Activated CD8-positive, alpha-beta T cell treated with anti-CD3 and anti-CD28 coated beads for 36 hours (primary cell): ENCODE measurements around the gene PRRG4. TPM values are rescaled to one million over a fixed set of nuclear protein-coding genes. Genes with fewer than 3 reads are reported as not detected.
A peak's percentile ranks its signal among the peaks of the same experiment; 100 is the strongest.

Source experiments
- ATAC-seq: fragments of 200-7000 bp; cut with Tn5 transposase; one replicate; pipeline ENCODE4 v1.10.0; 2021; ENCODE audit warnings: mild to moderate bottlenecking, moderate library complexity
- CTCF ChIA-PET: fragments of 350-600 bp; sonication (Branson Sonifier 250); formaldehyde crosslinking; loops from one replicate; lab custom pipeline; 2021; ENCODE audit warnings: antibody characterized with exemption; lab: Charles Lee
- POLR2A ChIA-PET: fragments of 350-600 bp; sonication (Branson Sonifier 250); formaldehyde crosslinking; loops from one replicate; lab custom pipeline; 2021; ENCODE audit warnings: antibody characterized with exemption; lab: Charles Lee
- DNase-seq: peaks from one replicate; pipeline ENCODE4 v3.0.0-alpha.2; 2020
- H3K27ac Mint-ChIP-seq: one replicate; pipeline ENCODE4 v1.8.0; 2021; ENCODE audit warnings: mild to moderate bottlenecking, mixed read lengths
- H3K27me3 Mint-ChIP-seq: one replicate; pipeline ENCODE4 v1.8.0; 2021; ENCODE audit warnings: mixed read lengths
- H3K36me3 Mint-ChIP-seq: one replicate; pipeline ENCODE4 v1.8.0; 2021; ENCODE audit warnings: low read depth, mixed read lengths
- H3K4me1 Mint-ChIP-seq: one replicate; pipeline ENCODE4 v1.8.0; 2021; ENCODE audit warnings: low read depth, mixed read lengths
- H3K4me3 Mint-ChIP-seq: one replicate; pipeline ENCODE4 v1.8.0; 2021; ENCODE audit warnings: mild to moderate bottlenecking, moderate library complexity, mixed read lengths
- H3K9me3 Mint-ChIP-seq: one replicate; pipeline ENCODE4 v1.8.0; 2021; ENCODE audit warnings: mixed read lengths
- CTCF ChIP-seq: fragments of 200-600 bp; IDR thresholded peaks from one replicate; pipeline ENCODE4 v1.8.0; 2022; ENCODE audit warnings: antibody characterized with exemption, mild to moderate bottlenecking
- intact Hi-C: fragments of 100-400 bp; cut with micrococcal nuclease; formaldehyde crosslinking; loops from one replicate; pipeline ENCODE4 v1.10.0; 2022
- total RNA-seq, 2 experiments: library from RNA; stranded (reverse); gene quantifications; one replicate each; pipeline ENCODE4 v1.2.3, GENCODE V29; 2021

Gene PRRG4
- total RNA-seq, 2 experiments from 2014 or later = 0.27 to 0.34 TPM

- no peak overlapping the region for H3K27ac Mint-ChIP-seq
- H3K36me3 Mint-ChIP-seq = no peaks in the 10 kb centered on the region
- no peak for ATAC-seq
- ChIA-PET POLR2A (interaction anchor here (1.5 kb wide), 1 partner anchor 149 kb away, joined by 4 read pairs; the partner anchor contains the start of gene TCP11L1), CTCF (interaction anchor here (1.0 to 5.2 kb wide), 2 partner anchors 69 to 174 kb away, joined by 3 to 25 read pairs; no protein-coding TSS in a partner anchor)
- H3K4me3 Mint-ChIP-seq = no peak overlapping the region
- H3K27me3 Mint-ChIP-seq = no peaks in the 10 kb centered on the region
- no peak for TF ChIP-seq CTCF
- intact Hi-C loops = loop anchor here (10.0 kb wide), 1 partner anchor 174 kb away; no protein-coding TSS in a partner anchor
- DNase-seq = no peak
- peaks cover 28% of the 10 kb centered on the region for H3K4me1 Mint-ChIP-seq
- H3K9me3 Mint-ChIP-seq = no peaks in the 10 kb centered on the region
Measured at GRCh38 chr11:32890843-32891656, 61.3 kb downstream of the PRRG4 start.

GRCh38 chr11:32891657-32892354, 62.1 kb downstream of the PRRG4 start:
- CTCF ChIA-PET = interaction anchor here (1.0 to 5.2 kb wide), 4 partner anchors 13 to 173 kb away, joined by 3 to 25 read pairs (median 3); no protein-coding TSS in a partner anchor
- no peak for TF ChIP-seq CTCF
- POLR2A ChIA-PET = interaction anchor here (0.7 to 2.2 kb wide), 7 partner anchors 10 to 270 kb away, joined by 3 to 7 read pairs (median 3); partner anchors contain the start of genes CSTF3 and TCP11L1
- H3K4me3 Mint-ChIP-seq = peak overlapping the region; percentile 74
- no peaks in the 10 kb centered on the region for H3K27me3 Mint-ChIP-seq
- no peaks in the 10 kb centered on the region for H3K36me3 Mint-ChIP-seq
- DNase-seq (no peak), ATAC-seq (no peak)
- H3K27ac Mint-ChIP-seq = peak overlapping the region; percentile 85
- no peaks in the 10 kb centered on the region for H3K9me3 Mint-ChIP-seq
- intact Hi-C loops = loop anchor here (10.0 kb wide), 1 partner anchor 173 kb away; no protein-coding TSS in a partner anchor
- peaks cover 28% of the 10 kb centered on the region for H3K4me1 Mint-ChIP-seq

DNA sequence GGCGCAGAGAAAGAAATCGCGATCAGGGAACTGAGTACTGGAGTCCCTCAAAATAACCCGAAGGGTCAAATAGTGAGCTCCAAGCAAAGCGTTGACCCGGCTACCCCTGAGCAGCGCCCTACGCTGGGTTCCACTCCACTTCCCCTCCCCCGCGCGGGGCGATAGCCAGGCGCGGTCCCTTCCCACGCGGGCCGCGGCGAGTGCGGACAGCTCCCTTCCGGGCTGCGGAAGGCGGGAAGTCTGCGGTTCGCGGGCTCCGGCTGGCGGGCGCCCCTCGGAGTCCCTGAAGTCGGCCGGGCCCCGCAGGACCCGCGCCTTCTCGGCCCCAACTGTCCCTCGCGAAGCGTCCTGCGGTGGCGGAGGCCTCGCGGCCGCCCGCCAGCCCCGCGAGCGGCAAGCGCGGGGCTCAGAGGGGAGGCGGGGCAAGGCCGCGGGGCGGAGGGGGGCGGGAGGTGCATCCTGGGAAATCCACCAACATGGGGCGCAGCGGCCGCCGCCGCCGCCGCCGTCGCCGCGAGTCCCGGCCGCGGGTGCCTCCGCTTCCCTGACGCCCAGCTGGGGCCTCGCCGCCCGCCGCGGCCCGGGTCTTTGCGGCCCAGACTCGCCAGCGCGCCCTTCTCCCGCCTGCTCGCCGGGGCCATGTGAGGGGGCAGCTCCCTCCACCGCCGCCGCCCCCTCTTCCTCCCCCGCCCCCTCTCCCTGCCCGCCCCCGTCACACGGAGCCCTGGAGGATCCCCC, 62.8 kb downstream of the PRRG4 start, which contains the start of gene QSER1:
QSER1 (plus strand) TSS at position 457 of the 738 bp plus-strand sequence. CDS start 315 bp downstream, outside the sequence.
- Mint-ChIP-seq H3K27me3 (no peaks in the 10 kb centered on the region), H3K4me3 (peak within 1 kb of the TSS; percentile 83), H3K27ac (peak within 1 kb of the TSS; percentile 98), H3K9me3 (no peaks in the 10 kb centered on the region), H3K4me1 (peaks cover 33% of the 10 kb centered on the region), H3K36me3 (no peaks in the 10 kb centered on the region)
- intact Hi-C loops = loop anchor here (10.0 kb wide), 1 partner anchor 172 kb away; no protein-coding TSS in a partner anchor
- ChIA-PET CTCF (interaction anchor here (1.1 to 5.2 kb wide), 7 partner anchors 13 to 172 kb away, joined by 3 to 25 read pairs (median 4); no protein-coding TSS in a partner anchor), POLR2A (interaction anchor here (0.7 to 2.2 kb wide), 7 partner anchors 9 to 269 kb away, joined by 3 to 7 read pairs (median 3); partner anchors contain the start of genes CSTF3 and TCP11L1)
- DNase-seq = peak; percentile 69
- ATAC-seq = peak; percentile 57
- TF ChIP-seq CTCF = no peak

- Mint-ChIP-seq H3K27ac (no peak overlapping the region), H3K27me3 (no peaks in the 10 kb centered on the region), H3K9me3 (no peaks in the 10 kb centered on the region), H3K4me1 (peaks cover 38% of the 10 kb centered on the region), H3K4me3 (peak overlapping the region; percentile 83), H3K36me3 (no peaks in the 10 kb centered on the region)
- no peak for TF ChIP-seq CTCF
- CTCF ChIA-PET = interaction anchor here (1.1 to 5.2 kb wide), 5 partner anchors 33 to 172 kb away, joined by 4 to 25 read pairs (median 4); no protein-coding TSS in a partner anchor
- intact Hi-C loops = loop anchor here (10.0 kb wide), 1 partner anchor 172 kb away; no protein-coding TSS in a partner anchor
- no peak for ATAC-seq
- POLR2A ChIA-PET = interaction anchor here (1.3 to 2.2 kb wide), 3 partner anchors 9 to 77 kb away, joined by 3 to 7 read pairs (median 4); no protein-coding TSS in a partner anchor
- no peak for DNase-seq
Measured at GRCh38 chr11:32893093-32893342, 63.3 kb downstream of the PRRG4 start.
